OCI-LY7 (cell line): ENCODE results near the gene LINC01488. TPM values are rescaled to one million over a fixed set of nuclear protein-coding genes. Genes with fewer than 3 reads are reported as not detected.

Source experiments
- BruUV-seq: library from RNA; stranded (reverse); fragments of 400-500 nt; replicated peaks from 2 replicates; lab custom pipeline; 2021; lab: Mats Ljungman, UMichigan
- CTCF ChIA-PET: fragments of 300-600 bp; sonication (Branson Sonifier 250); formaldehyde crosslinking; loops from one replicate; lab custom pipeline; 2022; ENCODE audit warnings: antibody characterized with exemption; ENCODE audit not compliant: unreplicated experiment; lab: Charles Lee
- POLR2A ChIA-PET: fragments of 300-600 bp; sonication (Branson Sonifier 250); formaldehyde crosslinking; loops from one replicate; lab custom pipeline; 2022; ENCODE audit warnings: antibody characterized with exemption; lab: Charles Lee
- DNase-seq: peaks from one replicate; pipeline ENCODE4 v3.0.0-alpha.2; 2015; ENCODE audit warnings: low spot score
- H2AFZ ChIP-seq: fragments of 200-600 bp; sonication (generic), shearing (Covaris generic); 2 replicates; pipeline ENCODE4 v1.6.1; 2014; ENCODE audit warnings: mild to moderate bottlenecking, antibody characterized with exemption, low read length, moderate library complexity
- H3K27ac ChIP-seq: fragments of 200-600 bp; sonication (generic); 2 replicates; pipeline ENCODE4 v1.5.1; 2014; ENCODE audit warnings: mixed run types, low read depth, mild to moderate bottlenecking, moderate library complexity, low read length, inconsistent platforms; ENCODE audit not compliant: poor library complexity, severe bottlenecking
- H3K36me3 ChIP-seq: fragments of 200-600 bp; sonication (generic); 2 replicates; pipeline ENCODE4 v1.6.1; 2014; ENCODE audit warnings: mild to moderate bottlenecking, antibody characterized with exemption, low read length, moderate library complexity, mixed read lengths; ENCODE audit not compliant: insufficient read depth
- H3K4me1 ChIP-seq: fragments of 200-600 bp; sonication (generic); 2 replicates; pipeline ENCODE4 v1.5.1; 2014; ENCODE audit warnings: mild to moderate bottlenecking, low read length; ENCODE audit not compliant: insufficient read depth, poor library complexity, severe bottlenecking
- H3K4me2 ChIP-seq: fragments of 200-600 bp; sonication (generic); 2 replicates; pipeline ENCODE4 v1.6.1; 2014; ENCODE audit warnings: mild to moderate bottlenecking, low read length
- H3K4me3 ChIP-seq: fragments of 200-600 bp; sonication (generic); 2 replicates; pipeline ENCODE4 v1.5.1; 2014; ENCODE audit warnings: mild to moderate bottlenecking, low read depth, low read length; ENCODE audit not compliant: poor library complexity, severe bottlenecking
- H3K79me2 ChIP-seq: fragments of 200-600 bp; sonication (generic); 2 replicates; pipeline ENCODE4 v1.6.1; 2016; ENCODE audit warnings: low read depth, mild to moderate bottlenecking, low read length, moderate library complexity, mixed read lengths; ENCODE audit not compliant: insufficient read depth
- H3K9me2 ChIP-seq: fragments of 200-600 bp; sonication (generic); 2 replicates; pipeline ENCODE4 v1.6.1; 2016; ENCODE audit warnings: mild to moderate bottlenecking, low read length, mixed read lengths; ENCODE audit not compliant: insufficient read depth
- H3K9me3 ChIP-seq: fragments of 200-600 bp; sonication (generic); 2 replicates; pipeline ENCODE4 v1.6.1; 2014; ENCODE audit warnings: mild to moderate bottlenecking, mixed run types, low read length, mixed read lengths
- H4K20me1 ChIP-seq: fragments of 200-600 bp; sonication (generic); 2 replicates; pipeline ENCODE4 v1.6.1; 2014; ENCODE audit warnings: mild to moderate bottlenecking, antibody characterized with exemption, low read length, moderate library complexity, mixed read lengths; ENCODE audit not compliant: insufficient read depth
- CTCF ChIP-seq: fragments of 200-600 bp; sonication (generic); conservative IDR thresholded peaks from 2 replicates; pipeline ENCODE4 v1.5.1; 2014; ENCODE audit warnings: mild to moderate bottlenecking, antibody characterized with exemption, low read length, moderate library complexity, mixed read lengths
- EZH2phosphoT487 ChIP-seq: fragments of 200-600 bp; sonication (generic); IDR thresholded peaks from 2 replicates; pipeline ENCODE4 v1.6.1; 2018; ENCODE audit warnings: low read depth, borderline replicate concordance, mild to moderate bottlenecking, mixed run types, antibody characterized with exemption, low read length, moderate library complexity, mixed read lengths
- intact Hi-C: fragments of 100-400 bp; cut with micrococcal nuclease; formaldehyde crosslinking; loops from one replicate; pipeline ENCODE4 v1.10.0; 2022; ENCODE audit not compliant: unreplicated experiment
- total RNA-seq, 2 experiments: library from RNA; depleted of rRNA in 1 of 2; stranded (reverse); fragments of >200 nt in 1 of 2; shearing (Covaris generic) in 1 of 2; gene quantifications; 2 replicates each; pipeline ENCODE4 v1.2.3, GENCODE V29; 2014 to 2022

LINC01488 gene
- total RNA-seq, 2 experiments from 2014 or later = not detected

GRCh38 chr11:69470301-69470700 lies 11.2 kb upstream of the LINC01488 start:
- H3K4me3 ChIP-seq = no peak overlapping the region
- POLR2A ChIA-PET = no interaction called here
- H3K4me2 ChIP-seq = no peak overlapping the region
- no peaks in the 10 kb centered on the region for H3K4me1 ChIP-seq
- DNase-seq = no peak
- TF ChIP-seq CTCF = no peak
- no peak for TF ChIP-seq EZH2phosphoT487
- H3K36me3 ChIP-seq = no peaks in the 10 kb centered on the region
- BruUV-seq = no TSS peak
- intact Hi-C loops = no loop called here
- no peaks in the 10 kb centered on the region for H3K79me2 ChIP-seq
- no peak overlapping the region for H2AFZ ChIP-seq
- no peak overlapping the region for H3K27ac ChIP-seq
- H3K9me3 ChIP-seq = no peaks in the 10 kb centered on the region
- H3K9me2 ChIP-seq = no peaks in the 10 kb centered on the region
- no peaks in the 10 kb centered on the region for H4K20me1 ChIP-seq
- CTCF ChIA-PET = no interaction called here

GRCh38 chr11:69470793-69471728 lies 10.4 kb upstream of the LINC01488 start:
- intact Hi-C loops = no loop called here
- no peaks in the 10 kb centered on the region for H3K4me1 ChIP-seq
- H4K20me1 ChIP-seq = no peaks in the 10 kb centered on the region
- no peak overlapping the region for H3K4me2 ChIP-seq
- H3K9me2 ChIP-seq = no peaks in the 10 kb centered on the region
- no peak for DNase-seq
- H3K9me3 ChIP-seq = no peaks in the 10 kb centered on the region
- H2AFZ ChIP-seq = no peak overlapping the region
- no peaks in the 10 kb centered on the region for H3K79me2 ChIP-seq
- H3K36me3 ChIP-seq = no peaks in the 10 kb centered on the region
- CTCF ChIA-PET = no interaction called here
- H3K27ac ChIP-seq = no peak overlapping the region
- no peak overlapping the region for H3K4me3 ChIP-seq
- POLR2A ChIA-PET = no interaction called here
- BruUV-seq = no TSS peak
- TF ChIP-seq CTCF = no peak
- no peak for TF ChIP-seq EZH2phosphoT487
